SU-DHL-6 (cell line): ENCODE measurements around the gene LGR6.

Source experiments
- H2AFZ ChIP-seq: fragments of 200-600 bp; sonication (generic); 2 replicates; pipeline ENCODE4 v1.6.1; 2014; ENCODE audit warnings: low read depth, mild to moderate bottlenecking, moderate library complexity, mixed read lengths, antibody characterized with exemption, low read length; ENCODE audit not compliant: severe bottlenecking
- H3F3A ChIP-seq: fragments of 200-600 bp; shearing (Covaris generic); 2 replicates; pipeline ENCODE4 v1.6.0; 2016; ENCODE audit warnings: antibody characterized with exemption, mild to moderate bottlenecking; ENCODE audit not compliant: insufficient read depth
- H3K27ac ChIP-seq: fragments of 200-600 bp; sonication (generic); 2 replicates; pipeline ENCODE4 v1.5.1; 2016; ENCODE audit warnings: low read depth, mild to moderate bottlenecking, low read length, moderate library complexity, mixed read lengths
- H3K27me3 ChIP-seq: fragments of 200-600 bp; sonication (generic), shearing (Covaris generic); 2 replicates; pipeline ENCODE4 v1.6.0; 2014; ENCODE audit warnings: mild to moderate bottlenecking, low read length
- H3K36me3 ChIP-seq: fragments of 200-600 bp; sonication (generic); 2 replicates; pipeline ENCODE4 v1.6.1; 2014; ENCODE audit warnings: mild to moderate bottlenecking, low read length, mixed read lengths
- H3K4me2 ChIP-seq: fragments of 300-600, 200-600 bp; shearing (Covaris generic), sonication (generic); 2 replicates; pipeline ENCODE4 v1.6.0; 2014; ENCODE audit warnings: low read length, low read depth, mild to moderate bottlenecking; ENCODE audit not compliant: poor library complexity, severe bottlenecking
- H3K4me3 ChIP-seq: fragments of 200-600 bp; sonication (generic); 2 replicates; pipeline ENCODE4 v1.5.1; 2014; ENCODE audit warnings: antibody characterized with exemption, low read length, mild to moderate bottlenecking, mixed read lengths; ENCODE audit not compliant: insufficient read depth, poor library complexity, severe bottlenecking
- H3K79me2 ChIP-seq: fragments of 200-600 bp; sonication (generic); 2 replicates; pipeline ENCODE4 v1.6.1; 2014; ENCODE audit warnings: mild to moderate bottlenecking, low read length, moderate library complexity; ENCODE audit not compliant: insufficient read depth
- H3K9ac ChIP-seq: fragments of 200-600 bp; sonication (generic); 2 replicates; pipeline ENCODE4 v1.7.0; 2014; ENCODE audit warnings: mild to moderate bottlenecking, low read length
- H3K9me2 ChIP-seq: fragments of 200-600 bp; sonication (generic); replicated peaks from 2 replicates; pipeline ENCODE4 v1.6.1; 2014; ENCODE audit warnings: low read length; ENCODE audit not compliant: insufficient read depth
- H3K9me3 ChIP-seq: fragments of 200-600 bp; sonication (generic); 2 replicates; pipeline ENCODE4 v1.6.1; 2014; ENCODE audit warnings: low read length, mixed read lengths; ENCODE audit not compliant: insufficient read depth
- H4K20me1 ChIP-seq: fragments of 200-600 bp; sonication (generic); 2 replicates; pipeline ENCODE4 v1.6.1; 2014; ENCODE audit warnings: low read depth, mild to moderate bottlenecking, antibody characterized with exemption, low read length, moderate library complexity, mixed read lengths
- CTCF ChIP-seq: fragments of 200-600 bp; sonication (generic); IDR thresholded peaks from one replicate; pipeline ENCODE4 v1.5.1; 2017; ENCODE audit warnings: antibody characterized with exemption, mild to moderate bottlenecking, low read length, moderate library complexity; ENCODE audit not compliant: insufficient read depth, poor library complexity, severe bottlenecking
- EZH2phosphoT487 ChIP-seq: fragments of 200-600 bp; sonication (generic), shearing (Covaris generic); conservative IDR thresholded peaks from 2 replicates; pipeline ENCODE4 v1.6.1; 2018; ENCODE audit warnings: mild to moderate bottlenecking, antibody characterized with exemption, low read length, moderate library complexity, mixed read lengths

LGR6 gene

GRCh38 chr1:202317941-202318925 is 124.6 kb downstream of the LGR6 start:
- Histone ChIP-seq H3K9ac (no peak overlapping the region), H4K20me1 (no peaks in the 10 kb centered on the region), H3K79me2 (no peaks in the 10 kb centered on the region), H3K27me3 (no peaks in the 10 kb centered on the region), H3K9me3 (no peaks in the 10 kb centered on the region), H3K27ac (no peak overlapping the region), H3K36me3 (no peaks in the 10 kb centered on the region), H3F3A (no peaks in the 10 kb centered on the region), H3K4me2 (no peak overlapping the region), H2AFZ (no peak overlapping the region), H3K4me3 (no peak overlapping the region), H3K9me2 (no peaks in the 10 kb centered on the region)
- TF ChIP-seq EZH2phosphoT487: no peak
- TF ChIP-seq CTCF: no peak

GRCh38 chr1:202319381-202320080 is 125.9 kb downstream of the LGR6 start:
- no peaks in the 10 kb centered on the region for H4K20me1 ChIP-seq
- no peak overlapping the region for H3K4me2 ChIP-seq
- no peak overlapping the region for H2AFZ ChIP-seq
- H3K9me2 ChIP-seq: no peaks in the 10 kb centered on the region
- TF ChIP-seq CTCF: no peak
- no peaks in the 10 kb centered on the region for H3F3A ChIP-seq
- no peak overlapping the region for H3K27ac ChIP-seq
- H3K36me3 ChIP-seq: no peaks in the 10 kb centered on the region
- H3K79me2 ChIP-seq: no peaks in the 10 kb centered on the region
- no peak overlapping the region for H3K9ac ChIP-seq
- no peak overlapping the region for H3K4me3 ChIP-seq
- no peaks in the 10 kb centered on the region for H3K27me3 ChIP-seq
- H3K9me3 ChIP-seq: no peaks in the 10 kb centered on the region

GRCh38 chr1:202320081-202320405 is 126.4 kb downstream of the LGR6 start:
- no peaks in the 10 kb centered on the region for H3F3A ChIP-seq
- H3K4me3 ChIP-seq: no peak overlapping the region
- H2AFZ ChIP-seq: no peak overlapping the region
- no peak overlapping the region for H3K4me2 ChIP-seq
- H3K27ac ChIP-seq: no peak overlapping the region
- no peaks in the 10 kb centered on the region for H4K20me1 ChIP-seq
- H3K9me3 ChIP-seq: no peaks in the 10 kb centered on the region
- H3K36me3 ChIP-seq: no peaks in the 10 kb centered on the region
- no peaks in the 10 kb centered on the region for H3K79me2 ChIP-seq
- H3K9ac ChIP-seq: no peak overlapping the region
- no peaks in the 10 kb centered on the region for H3K9me2 ChIP-seq
- no peak for TF ChIP-seq CTCF
- no peak for TF ChIP-seq EZH2phosphoT487
- no peaks in the 10 kb centered on the region for H3K27me3 ChIP-seq
